ENCODE data around the gene MCRIP2. TPM values are rescaled to one million over a fixed set of nuclear protein-coding genes. Genes with fewer than 3 reads are reported as not detected.

Gene MCRIP2
- total and polyA plus RNA-seq, 7 donors: 52.1 to 132 (median 63.4) TPM

DNA sequence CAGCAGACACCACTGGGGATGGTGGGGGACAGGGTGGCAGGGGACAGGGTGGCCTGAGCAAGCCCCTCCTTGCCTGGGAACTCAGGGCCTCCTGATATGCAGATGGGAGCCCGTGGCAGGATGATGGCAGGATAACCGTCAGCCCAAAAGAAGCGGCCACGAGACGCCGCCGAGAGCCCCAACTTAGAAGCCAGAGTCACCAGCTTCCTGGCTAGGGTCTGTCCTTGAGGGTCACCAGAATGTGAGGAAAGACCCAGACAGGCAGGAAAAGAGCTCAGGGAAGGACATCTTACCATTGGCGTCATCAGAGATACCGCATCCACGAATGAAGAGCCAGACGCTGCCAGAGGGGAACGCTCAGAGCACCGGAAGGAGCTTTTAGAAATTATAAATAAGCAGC lies 32.3 kb upstream of the MCRIP2 start:
- 90 to 91% methylated on average over 13 of the region's 13 CpGs for WGBS, 2 donors
- H3K4me1 ChIP-seq: peaks cover 0 to 7% (median 6%) of the 10 kb centered on the region in 4 donors

DNA sequence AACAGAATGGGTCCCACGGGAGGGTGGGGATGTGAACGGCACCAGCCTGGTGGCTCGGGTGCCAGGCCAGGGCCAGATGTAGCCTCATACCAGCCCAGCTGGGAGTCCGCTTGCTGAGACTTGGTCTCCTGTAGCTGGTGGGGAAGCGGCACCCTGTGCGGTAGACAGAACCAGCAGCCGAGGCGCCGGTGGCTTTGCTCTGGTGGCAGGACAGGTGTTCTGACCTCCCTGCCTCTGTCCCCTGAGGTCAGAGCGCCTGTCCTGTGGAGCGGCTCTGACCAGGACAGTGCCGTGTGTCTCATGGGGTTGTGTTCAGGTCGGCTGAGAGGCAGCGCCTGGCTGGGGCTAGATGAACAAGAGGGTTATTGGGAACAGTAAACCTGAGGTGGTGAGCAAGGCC lies 31.6 kb upstream of the MCRIP2 start:
- WGBS, 2 donors: 76 to 84% methylated on average over 14 of the region's 14 CpGs

More for the DNA sequence above, 32.3 kb upstream of the MCRIP2 start:
- TF ChIP-seq POLR2A (IDR thresholded peaks at IDR 0.05) (no peak), POLR2AphosphoS5 (IDR thresholded peaks at IDR 0.05) (no peak), EP300 (IDR thresholded peaks at IDR 0.05) (no peak)
- TF ChIP-seq, protein P1, sequence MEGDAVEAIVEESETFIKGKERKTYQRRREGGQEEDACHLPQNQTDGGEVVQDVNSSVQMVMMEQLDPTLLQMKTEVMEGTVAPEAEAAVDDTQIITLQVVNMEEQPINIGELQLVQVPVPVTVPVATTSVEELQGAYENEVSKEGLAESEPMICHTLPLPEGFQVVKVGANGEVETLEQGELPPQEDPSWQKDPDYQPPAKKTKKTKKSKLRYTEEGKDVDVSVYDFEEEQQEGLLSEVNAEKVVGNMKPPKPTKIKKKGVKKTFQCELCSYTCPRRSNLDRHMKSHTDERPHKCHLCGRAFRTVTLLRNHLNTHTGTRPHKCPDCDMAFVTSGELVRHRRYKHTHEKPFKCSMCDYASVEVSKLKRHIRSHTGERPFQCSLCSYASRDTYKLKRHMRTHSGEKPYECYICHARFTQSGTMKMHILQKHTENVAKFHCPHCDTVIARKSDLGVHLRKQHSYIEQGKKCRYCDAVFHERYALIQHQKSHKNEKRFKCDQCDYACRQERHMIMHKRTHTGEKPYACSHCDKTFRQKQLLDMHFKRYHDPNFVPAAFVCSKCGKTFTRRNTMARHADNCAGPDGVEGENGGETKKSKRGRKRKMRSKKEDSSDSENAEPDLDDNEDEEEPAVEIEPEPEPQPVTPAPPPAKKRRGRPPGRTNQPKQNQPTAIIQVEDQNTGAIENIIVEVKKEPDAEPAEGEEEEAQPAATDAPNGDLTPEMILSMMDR (IDR thresholded peaks at IDR 0.05): no peak
- H3K4me3 ChIP-seq: no peak overlapping the region
- DNase-seq: no peak
- H3K9me3 ChIP-seq: no peaks in the 10 kb centered on the region
- intact Hi-C loops (cut with DNase I): no loop called here
- H3K27me3 ChIP-seq: no peaks in the 10 kb centered on the region
- no peak overlapping the region for H3K27ac ChIP-seq
- H3K36me3 ChIP-seq: no peaks in the 10 kb centered on the region

DNA sequence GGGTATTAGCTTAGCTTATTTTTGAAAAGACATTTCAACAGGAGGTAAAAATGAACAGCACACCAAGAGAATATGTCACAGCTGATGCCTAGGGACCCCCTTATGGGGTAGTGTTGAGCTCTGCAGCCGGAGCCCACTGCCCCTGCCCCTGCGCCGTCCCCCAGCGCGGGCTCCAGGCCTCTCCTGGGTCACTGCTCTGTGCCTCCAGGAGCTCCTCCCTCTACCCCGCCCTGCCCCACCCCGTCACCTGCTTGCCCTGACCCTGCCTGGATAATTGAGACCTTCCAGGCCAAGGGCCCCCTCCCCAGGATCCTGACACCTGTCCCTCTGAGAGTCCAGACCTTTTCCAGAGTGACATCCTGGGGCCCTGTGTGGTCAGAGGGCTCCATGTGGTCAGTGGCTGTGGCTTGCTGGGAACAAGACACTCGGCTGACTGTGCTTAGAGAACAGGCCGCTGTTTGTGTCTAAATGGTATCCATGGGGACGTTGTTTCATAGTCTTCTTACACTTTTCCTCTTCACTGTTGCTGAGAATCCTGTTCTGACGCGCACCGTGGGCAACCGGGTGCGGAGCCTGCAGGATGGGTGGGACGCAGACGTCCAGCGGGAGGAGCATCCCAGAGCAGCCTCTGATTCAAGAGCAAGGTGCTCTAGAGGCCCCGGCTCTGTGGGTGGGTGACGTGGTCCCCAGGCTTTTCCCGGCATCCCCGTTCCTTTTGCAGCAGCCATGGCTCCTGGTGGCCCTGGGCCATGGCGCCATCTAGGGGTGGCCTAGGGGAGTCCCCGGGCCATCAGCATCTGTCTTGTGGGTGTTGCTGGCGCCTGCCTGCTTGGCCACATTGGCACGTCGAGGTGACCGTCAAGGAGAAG lies 30.9 kb upstream of the MCRIP2 start:
- H3K4me1 ChIP-seq: peaks cover 0 to 7% (median 6%) of the 10 kb centered on the region in 4 donors
- H3K9me3 ChIP-seq: no peaks in the 10 kb centered on the region
- no peak overlapping the region for H3K4me3 ChIP-seq
- H3K27me3 ChIP-seq: no peaks in the 10 kb centered on the region
- intact Hi-C loops (cut with DNase I): no loop called here
- peak; percentile 72 for DNase-seq
- H3K27ac ChIP-seq: no peak overlapping the region
- no peaks in the 10 kb centered on the region for H3K36me3 ChIP-seq
- TF ChIP-seq, protein P1 (IDR thresholded peaks at IDR 0.05): peak in 3 of 4 experiments; percentile 49 to 72 (median 53)
- TF ChIP-seq EP300 (IDR thresholded peaks at IDR 0.05): no peak
- 31 to 76% methylated on average over 28 of the region's 28 CpGs for WGBS, 2 donors

More for the DNA sequence above, 31.6 kb upstream of the MCRIP2 start:
- Histone ChIP-seq H3K4me1 (peaks cover 0 to 7% (median 6%) of the 10 kb centered on the region in 4 donors), H3K27me3 (no peaks in the 10 kb centered on the region), H3K27ac (no peak overlapping the region), H3K36me3 (no peaks in the 10 kb centered on the region), H3K9me3 (no peaks in the 10 kb centered on the region), H3K4me3 (no peak overlapping the region)
- intact Hi-C loops (cut with DNase I): no loop called here
- no peak for DNase-seq
- TF ChIP-seq POLR2A (IDR thresholded peaks at IDR 0.05) (no peak), EP300 (IDR thresholded peaks at IDR 0.05) (no peak), POLR2AphosphoS5 (IDR thresholded peaks at IDR 0.05) (no peak)
- TF ChIP-seq, protein P1 (IDR thresholded peaks at IDR 0.05): no peak

DNA sequence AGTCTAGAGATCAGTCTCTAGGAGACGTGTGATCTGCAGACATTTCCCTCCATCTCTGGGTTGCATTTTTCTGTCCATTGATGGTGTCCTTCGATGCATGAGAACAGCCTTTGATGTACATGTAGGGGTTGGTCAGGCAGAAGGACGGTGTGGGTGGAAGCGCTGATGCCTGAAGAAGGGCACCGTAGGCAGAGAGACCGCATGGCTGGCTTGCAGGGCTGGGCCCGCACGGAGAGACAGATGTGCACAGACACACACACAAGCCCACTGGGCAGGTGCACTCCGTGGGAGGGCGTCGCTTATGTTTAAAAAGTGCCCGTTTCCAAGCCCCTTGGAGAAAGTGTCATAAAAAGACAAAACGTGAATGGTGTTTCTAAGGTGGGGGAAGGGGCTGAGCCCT lies 26.5 kb upstream of the MCRIP2 start:
- Histone ChIP-seq H3K36me3 (peaks cover 0 to 4% (median 0%) of the 10 kb centered on the region in 4 donors), H3K9me3 (no peaks in the 10 kb centered on the region), H3K4me1 (peaks cover 0 to 7% (median 6%) of the 10 kb centered on the region in 4 donors), H3K4me3 (no peak overlapping the region), H3K27me3 (no peaks in the 10 kb centered on the region), H3K27ac (no peak overlapping the region)
- no peak for TF ChIP-seq EP300 (IDR thresholded peaks at IDR 0.05)
- TF ChIP-seq POLR2A (IDR thresholded peaks at IDR 0.05): no peak
- no peak for DNase-seq
- intact Hi-C loops (cut with DNase I): no loop called here
- 87 to 92% methylated on average over 13 of the region's 13 CpGs for WGBS, 2 donors

DNA sequence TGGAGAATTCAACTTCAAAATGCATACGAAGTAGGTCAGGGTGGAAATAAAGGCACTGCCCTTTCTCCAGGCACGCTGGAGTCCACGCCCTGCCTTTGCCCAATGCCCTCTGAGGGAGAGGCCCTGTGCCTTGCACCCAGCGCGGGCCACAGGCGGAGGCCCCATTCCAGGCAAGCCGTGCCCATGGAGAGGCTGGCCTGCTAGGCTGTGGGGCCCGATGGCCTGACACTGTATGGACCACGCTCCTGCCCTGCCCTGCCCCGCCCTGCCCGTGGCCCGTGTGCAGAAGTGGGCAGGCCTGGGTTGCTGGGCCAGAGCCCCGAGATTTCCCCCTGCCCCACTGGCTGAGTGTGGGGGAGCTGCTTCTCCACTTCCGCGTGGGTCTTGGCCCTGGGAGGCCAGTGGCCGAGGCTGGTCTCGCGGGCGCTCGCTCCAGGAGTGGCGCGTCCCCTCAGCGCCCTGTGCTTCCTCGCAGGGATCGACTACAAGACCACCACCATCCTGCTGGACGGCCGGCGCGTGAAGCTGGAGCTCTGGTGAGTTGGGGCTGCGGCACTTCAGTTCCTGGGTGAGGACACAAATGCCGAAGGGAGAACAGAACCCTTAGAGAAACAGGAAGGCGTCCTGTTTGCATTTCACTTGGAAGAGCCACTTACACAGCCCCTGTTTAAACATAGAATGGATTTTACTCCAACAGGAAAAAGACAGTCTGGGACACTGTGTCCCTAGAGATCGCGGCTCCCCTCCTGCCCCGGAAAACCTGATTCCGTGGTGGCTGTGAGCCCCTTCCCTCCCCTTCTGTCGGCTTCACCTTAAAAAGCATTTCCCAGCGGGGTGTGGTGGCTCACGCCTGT lies 24.7 kb upstream of the MCRIP2 start:
- peaks cover 0 to 13% (median 9%) of the 10 kb centered on the region in 4 donors for H3K4me1 ChIP-seq
- H3K4me3 ChIP-seq: no peak overlapping the region
- WGBS, 2 donors: 74 to 91% methylated on average over 39 of the region's 39 CpGs
- H3K27me3 ChIP-seq: no peaks in the 10 kb centered on the region
- intact Hi-C loops (cut with DNase I): no loop called here
- H3K27ac ChIP-seq: no peak overlapping the region
- TF ChIP-seq, protein P1 (IDR thresholded peaks at IDR 0.05): no peak
- TF ChIP-seq POLR2A (IDR thresholded peaks at IDR 0.05): no peak
- TF ChIP-seq EP300 (IDR thresholded peaks at IDR 0.05): no peak
- TF ChIP-seq POLR2AphosphoS5 (IDR thresholded peaks at IDR 0.05): no peak
- no peaks in the 10 kb centered on the region for H3K9me3 ChIP-seq
- H3K36me3 ChIP-seq: peaks cover 0 to 4% (median 0%) of the 10 kb centered on the region in 4 donors
- DNase-seq: peak; percentile 58

Measured in sigmoid colon (tissue), 7 donors.